Kidney (tissue), 14 donors: ENCODE measurements around the gene SNX5. TPM values are rescaled to one million over a fixed set of nuclear protein-coding genes. Genes with fewer than 3 reads are reported as not detected.

ENCODE experiments used
- DNase-seq, 5 donors: peaks; one replicate each; pipeline ENCODE4 v3.0.0-alpha.2; 2013 to 2020
- FAIRE-seq: peaks from 2 replicates; lab custom pipeline; 2012; peaks lifted over from hg19 to GRCh38; lab: Jason Lieb, UNC
- H3K27ac ChIP-seq, 2 donors: one replicate each; pipeline ENCODE4 v1.7.0; 2013; ENCODE audit warnings: low read depth in 2 of 2, low read length in 2 of 2, inconsistent platforms in 1 of 2
- H3K27me3 ChIP-seq: one replicate; pipeline ENCODE4 v1.7.1; 2013; ENCODE audit warnings: low read length, inconsistent platforms; ENCODE audit not compliant: control insufficient read depth, insufficient read depth
- H3K36me3 ChIP-seq, 3 donors: one replicate each; pipeline versions ENCODE4 v1.7.0 to v1.7.1; 2013; ENCODE audit warnings: low read length in 3 of 3, control low read depth in 1 of 3, inconsistent platforms in 1 of 3; ENCODE audit not compliant: insufficient read depth in 3 of 3, control insufficient read depth in 2 of 3
- H3K4me1 ChIP-seq, 3 donors: one replicate each; pipeline versions ENCODE4 v1.7.0 to v1.7.1; 2013; ENCODE audit warnings: low read length in 3 of 3, inconsistent platforms in 1 of 3, low read depth in 1 of 3; ENCODE audit not compliant: control insufficient read depth in 2 of 3, insufficient read depth in 2 of 3
- H3K4me3 ChIP-seq, 3 donors: one replicate each; pipeline versions ENCODE4 v1.7.0 to v1.8.1; 2013; ENCODE audit warnings: low read length in 3 of 3, control low read depth in 1 of 3, inconsistent platforms in 1 of 3
- H3K9ac ChIP-seq, 3 donors: one replicate each; pipeline versions ENCODE4 v1.7.0 to v1.7.1; 2013; ENCODE audit warnings: low read length in 3 of 3, control low read depth in 1 of 3, inconsistent platforms in 1 of 3
- H3K9me3 ChIP-seq, 3 donors: one replicate each; pipeline versions ENCODE4 v1.7.0 to v1.7.1; 2013; ENCODE audit warnings: low read length in 3 of 3, control low read depth in 1 of 3, inconsistent platforms in 1 of 3; ENCODE audit not compliant: control insufficient read depth in 2 of 3, insufficient read depth in 1 of 3
- CTCF ChIP-seq: IDR thresholded peaks from 3 replicates; pipeline ENCODE4 v1.5.1; 2012; ENCODE audit warnings: mild to moderate bottlenecking, moderate library complexity, borderline replicate concordance; ENCODE audit not compliant: insufficient read depth; ENCODE audit errors: extremely low read depth
- intact Hi-C: fragments of 100-400 bp; cut with DNase I; formaldehyde crosslinking; loops from one replicate; pipeline ENCODE4 v1.11.1; 2022
- polyA plus RNA-seq: library from polyadenylated mRNA; stranded (reverse); fragments of 350-450 nt; fragmentation: Illumina TruSeq; extraction: RNeasy Lipid Tissue Mini Kit (QIAGEN cat#74804); gene quantifications from one replicate; pipeline ENCODE4 v1.2.3, GENCODE V29; 2014; ENCODE audit warnings: low read depth, low replicate concordance; ENCODE audit not compliant: insufficient read depth
- total RNA-seq: library from RNA; stranded (reverse); fragmentation: NEBNext Ultra II Directional; extraction: Animal tissue kit (Norgen Biotek cat#: 25700); gene quantifications from one replicate; pipeline ENCODE4 v1.2.1, GENCODE V29; 2021
- donor health status: control.
- donor health status: control.
- donor health status: control.
- donor health status: control.
- donor health status: control.
- donor health status: DM: yes; HTN: yes; CAD: no.
- donor health status: Normal renal cell carcinoma (clear cell type).

The SNX5 gene
- total and polyA plus RNA-seq, 2 donors from 2014 or later, result 94.9 to 133 TPM

- DNase-seq, result peak in 4 of 5 donors; percentile 82 to 89 (median 86)
- peak; percentile 92 for TF ChIP-seq CTCF
- Histone ChIP-seq H3K36me3 (peaks cover 12 to 30% (median 19%) of the 10 kb centered on the region in 3 donors), H3K9ac (peak overlapping the region in 1 of 3 donors; percentile 41), H3K27me3 (no peaks in the 10 kb centered on the region), H3K27ac (no peak overlapping the region), H3K4me3 (no peak overlapping the region), H3K4me1 (peaks cover 7 to 25% (median 12%) of the 10 kb centered on the region in 3 donors), H3K9me3 (no peaks in the 10 kb centered on the region)
- no peak for FAIRE-seq
- intact Hi-C loops, result no loop called here
Observed at GRCh38 chr20:17938871-17939619, 29.5 kb downstream of the SNX5 start.

- TF ChIP-seq CTCF, result no peak
- intact Hi-C loops, result no loop called here
- no peak for FAIRE-seq
- Histone ChIP-seq H3K4me1 (peaks cover 7 to 25% (median 12%) of the 10 kb centered on the region in 3 donors), H3K36me3 (peaks cover 4 to 12% (median 6%) of the 10 kb centered on the region in 3 donors), H3K27ac (peak overlapping the region; percentile 54 to 56), H3K27me3 (no peaks in the 10 kb centered on the region), H3K9ac (no peak overlapping the region), H3K9me3 (no peaks in the 10 kb centered on the region), H3K4me3 (no peak overlapping the region)
- peak in 4 of 5 donors; percentile 70 to 89 (median 82) for DNase-seq
Observed at GRCh38 chr20:17936761-17937732, 31.5 kb downstream of the SNX5 start.

- TF ChIP-seq CTCF, result no peak
- peaks cover 2 to 9% (median 3%) of the 10 kb centered on the region in 3 donors for H3K36me3 ChIP-seq
- FAIRE-seq (no peak), DNase-seq (peak in 2 of 5 donors; percentile 43 to 63)
- peak overlapping the region in 1 of 2 donors; percentile 54 for H3K27ac ChIP-seq
- H3K9me3 ChIP-seq, result no peaks in the 10 kb centered on the region
- intact Hi-C loops, result no loop called here
- H3K4me3 ChIP-seq, result peak overlapping the region in 1 of 3 donors; percentile 11
- no peaks in the 10 kb centered on the region for H3K27me3 ChIP-seq
- peaks cover 7 to 25% (median 12%) of the 10 kb centered on the region in 3 donors for H3K4me1 ChIP-seq
- no peak overlapping the region for H3K9ac ChIP-seq
Observed at GRCh38 chr20:17936286-17936760, 32.3 kb downstream of the SNX5 start.
